Activated CD8-positive, alpha-beta memory T cell treated with anti-CD3 and anti-CD28 coated beads, Interleukin-2, amount 50 U/mL, for 4 hours (primary cell): ENCODE results near the gene ABCA7.

Experiments
- DNase-seq: peaks from one replicate; pipeline ENCODE4 v3.0.0-alpha.2; 2020

ABCA7 gene

DNA sequence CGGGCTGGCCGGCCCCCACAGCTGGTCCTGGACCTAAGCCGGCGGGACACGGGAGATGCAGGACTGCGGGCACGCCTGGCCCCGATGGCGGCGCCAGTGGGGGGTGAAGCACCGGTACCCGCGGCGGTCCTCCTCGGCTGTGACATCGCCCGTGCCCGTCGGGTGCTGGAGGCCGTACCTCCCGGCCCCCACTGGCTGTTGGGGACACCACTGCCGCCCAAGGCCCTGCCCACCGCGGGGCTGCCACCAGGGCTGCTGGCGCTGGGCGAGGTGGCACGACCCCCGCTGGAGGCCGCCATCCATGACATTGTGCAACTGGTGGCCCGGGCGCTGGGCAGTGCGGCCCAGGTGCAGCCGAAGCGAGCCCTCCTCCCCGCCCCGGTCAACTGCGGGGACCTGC lies 36.6 kb upstream of the ABCA7 start:
- no peak for DNase-seq

DNA sequence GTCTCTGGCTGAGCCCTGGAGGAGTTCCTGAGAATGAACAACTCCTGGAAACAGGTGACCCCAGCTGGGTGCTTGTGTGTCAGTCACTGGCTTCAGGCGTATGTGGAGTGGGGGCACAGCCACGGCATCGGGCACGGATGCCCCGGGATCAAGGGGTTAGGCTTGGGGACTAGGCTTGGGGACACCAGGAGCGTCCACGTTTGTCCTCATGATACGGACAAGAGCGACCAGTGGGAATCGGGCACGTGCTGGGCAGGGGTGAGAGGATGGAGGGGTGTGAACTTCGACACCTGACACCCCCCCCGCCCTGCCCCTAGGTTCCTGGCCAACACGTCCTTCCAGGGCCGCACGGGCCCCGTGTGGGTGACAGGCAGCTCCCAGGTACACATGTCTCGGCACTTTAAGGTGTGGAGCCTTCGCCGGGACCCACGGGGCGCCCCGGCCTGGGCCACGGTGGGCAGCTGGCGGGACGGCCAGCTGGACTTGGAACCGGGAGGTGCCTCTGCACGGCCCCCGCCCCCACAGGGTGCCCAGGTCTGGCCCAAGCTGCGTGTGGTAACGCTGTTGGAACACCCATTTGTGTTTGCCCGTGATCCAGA lies 35.6 kb upstream of the ABCA7 start:
- DNase-seq: no peak

DNA sequence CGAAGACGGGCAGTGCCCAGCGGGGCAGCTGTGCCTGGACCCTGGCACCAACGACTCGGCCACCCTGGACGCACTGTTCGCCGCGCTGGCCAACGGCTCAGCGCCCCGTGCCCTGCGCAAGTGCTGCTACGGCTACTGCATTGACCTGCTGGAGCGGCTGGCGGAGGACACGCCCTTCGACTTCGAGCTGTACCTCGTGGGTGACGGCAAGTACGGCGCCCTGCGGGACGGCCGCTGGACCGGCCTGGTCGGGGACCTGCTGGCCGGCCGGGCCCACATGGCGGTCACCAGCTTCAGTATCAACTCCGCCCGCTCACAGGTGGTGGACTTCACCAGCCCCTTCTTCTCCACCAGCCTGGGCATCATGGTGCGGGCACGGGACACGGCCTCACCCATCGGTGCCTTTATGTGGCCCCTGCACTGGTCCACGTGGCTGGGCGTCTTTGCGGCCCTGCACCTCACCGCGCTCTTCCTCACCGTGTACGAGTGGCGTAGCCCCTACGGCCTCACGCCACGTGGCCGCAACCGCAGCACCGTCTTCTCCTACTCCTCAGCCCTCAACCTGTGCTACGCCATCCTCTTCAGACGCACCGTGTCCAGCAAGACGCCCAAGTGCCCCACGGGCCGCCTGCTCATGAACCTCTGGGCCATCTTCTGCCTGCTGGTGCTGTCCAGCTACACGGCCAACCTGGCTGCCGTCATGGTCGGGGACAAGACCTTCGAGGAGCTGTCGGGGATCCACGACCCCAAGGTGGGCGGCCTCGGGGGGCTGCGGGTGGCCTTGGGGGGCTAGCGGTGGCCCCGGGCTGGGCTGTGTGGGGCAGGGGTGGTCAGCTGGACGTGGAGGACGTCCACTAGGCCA lies 34.9 kb upstream of the ABCA7 start:
- DNase-seq: peak; percentile 24

DNA sequence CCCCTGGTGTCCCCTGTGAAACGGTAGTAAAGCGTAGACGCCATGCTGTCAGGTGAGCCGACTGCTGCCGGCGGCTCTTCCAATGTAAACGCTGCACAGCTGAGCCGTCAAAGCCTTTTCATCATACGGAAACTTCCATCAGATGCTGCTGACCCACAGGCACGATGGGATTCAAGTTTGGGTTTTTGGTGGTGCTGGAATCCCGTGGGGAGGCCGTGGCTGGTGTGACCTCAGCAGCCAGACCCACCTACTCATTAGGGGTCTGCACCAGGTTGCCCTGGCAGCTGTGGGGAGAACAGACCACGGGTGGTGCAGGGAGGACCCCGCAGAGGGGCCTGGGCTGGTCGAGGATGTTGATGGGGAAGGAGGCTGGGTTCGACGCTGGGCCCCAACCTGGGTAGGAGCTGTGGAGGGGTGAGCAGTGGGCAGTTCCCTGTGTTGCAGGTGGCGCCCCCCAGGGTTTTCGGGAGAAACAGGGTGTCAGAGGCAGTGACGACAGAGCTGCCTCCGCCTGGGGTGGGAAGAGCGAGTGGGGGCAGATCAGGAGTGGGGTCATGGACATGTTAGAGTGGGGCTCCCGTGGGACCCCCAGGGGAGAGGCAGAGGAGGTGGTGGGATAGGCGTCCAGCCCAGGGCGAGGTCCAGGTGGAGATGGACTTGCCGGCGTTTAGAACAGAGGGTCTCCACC lies 33.1 kb upstream of the ABCA7 start:
- no peak for DNase-seq

DNA sequence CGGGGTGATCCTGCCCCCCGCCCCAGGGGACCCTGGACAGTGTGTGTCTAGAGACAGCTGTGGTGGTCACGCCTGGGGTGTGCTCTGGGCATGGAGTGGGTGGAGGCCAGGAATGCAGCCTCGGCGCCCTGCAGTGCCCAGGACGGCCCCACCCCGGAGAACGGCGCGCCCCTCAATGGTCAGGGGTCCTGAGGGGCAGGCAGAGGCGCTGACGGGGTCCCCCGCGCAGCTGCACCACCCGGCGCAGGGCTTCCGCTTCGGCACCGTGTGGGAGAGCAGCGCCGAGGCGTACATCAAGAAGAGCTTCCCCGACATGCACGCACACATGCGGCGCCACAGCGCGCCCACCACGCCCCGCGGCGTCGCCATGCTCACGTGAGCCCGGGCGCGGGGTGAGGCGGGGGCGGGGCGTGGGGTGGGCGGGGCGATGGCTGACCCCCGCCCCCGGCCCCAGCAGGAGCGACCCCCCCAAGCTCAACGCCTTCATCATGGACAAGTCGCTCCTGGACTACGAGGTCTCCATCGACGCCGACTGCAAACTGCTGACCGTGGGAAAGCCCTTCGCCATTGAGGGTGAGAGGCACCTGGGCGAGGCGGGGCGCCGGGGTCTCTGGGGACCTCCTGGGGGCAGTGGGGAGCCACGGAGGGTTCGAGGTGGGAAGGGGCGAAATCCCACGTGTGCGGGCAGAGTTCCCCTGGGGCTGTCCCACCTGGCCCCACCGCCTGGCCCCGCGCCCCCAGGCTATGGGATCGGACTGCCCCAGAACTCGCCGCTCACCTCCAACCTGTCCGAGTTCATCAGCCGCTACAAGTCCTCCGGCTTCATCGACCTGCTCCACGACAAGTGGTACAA lies 32.3 kb upstream of the ABCA7 start:
- DNase-seq: no peak

DNA sequence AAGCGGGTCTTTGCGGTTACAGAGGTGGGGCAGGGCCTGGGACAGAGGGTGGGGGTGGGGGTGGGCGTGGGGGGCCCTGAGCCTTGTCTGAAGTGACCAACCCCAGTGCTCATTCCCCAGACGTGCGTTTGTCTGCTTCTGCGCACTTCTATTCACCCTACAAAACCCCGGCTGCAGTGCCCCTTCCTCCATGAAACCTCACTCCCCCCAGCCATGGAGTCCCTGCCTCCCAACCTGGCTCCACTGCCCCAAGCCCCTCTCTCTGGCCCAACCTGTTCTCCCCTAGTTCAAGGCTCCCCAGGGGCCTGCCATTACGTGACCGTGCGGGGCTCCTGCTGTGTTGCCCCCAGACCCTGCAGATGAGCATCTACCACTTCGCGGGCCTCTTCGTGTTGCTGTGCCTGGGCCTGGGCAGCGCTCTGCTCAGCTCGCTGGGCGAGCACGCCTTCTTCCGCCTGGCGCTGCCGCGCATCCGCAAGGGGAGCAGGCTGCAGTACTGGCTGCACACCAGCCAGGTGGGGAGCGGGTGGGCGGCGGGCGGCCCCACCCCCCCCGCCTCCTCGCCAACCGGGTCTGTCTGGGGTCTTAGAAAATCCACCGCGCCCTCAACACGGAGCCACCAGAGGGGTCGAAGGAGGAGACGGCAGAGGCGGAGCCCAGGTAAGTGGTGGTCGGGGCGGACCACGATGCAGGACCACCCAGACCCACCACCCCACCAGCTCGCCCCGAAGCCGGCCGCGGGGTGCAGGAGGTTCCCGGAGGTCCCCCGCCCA lies 31.5 kb upstream of the ABCA7 start:
- DNase-seq: no peak

GRCh38 chr19:1009041-1009980 lies 30.6 kb upstream of the ABCA7 start:
- no peak for DNase-seq

GRCh38 chr19:1009981-1010538 lies 29.8 kb upstream of the ABCA7 start:
- no peak for DNase-seq

- no peak for DNase-seq
Measured at GRCh38 chr19:1010586-1011510, 29.1 kb upstream of the ABCA7 start.

- no peak for DNase-seq
Measured at GRCh38 chr19:1011831-1012333, 28.0 kb upstream of the ABCA7 start.

GRCh38 chr19:1012334-1012733 lies 27.6 kb upstream of the ABCA7 start:
- DNase-seq: no peak

DNA sequence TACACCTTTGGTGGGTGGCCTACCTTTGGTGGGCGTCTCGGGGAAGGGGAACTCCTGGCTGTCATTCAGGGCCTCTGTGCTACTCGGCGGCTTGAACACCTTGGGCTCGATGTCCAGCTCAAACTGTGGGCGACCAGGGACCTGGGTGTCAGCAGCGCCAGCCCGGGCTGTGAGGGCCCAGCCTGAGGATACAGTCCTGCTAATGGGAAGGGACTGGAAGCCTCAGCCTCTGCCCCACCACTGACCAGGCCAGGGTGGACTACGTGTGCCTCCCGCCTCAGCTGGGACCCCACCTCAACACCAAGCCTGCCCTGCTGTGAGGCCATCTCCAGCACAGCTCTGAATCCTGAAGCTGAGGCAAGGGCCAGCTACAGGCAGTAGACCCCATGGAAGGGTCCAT lies 26.7 kb upstream of the ABCA7 start:
- no peak for DNase-seq

DNA sequence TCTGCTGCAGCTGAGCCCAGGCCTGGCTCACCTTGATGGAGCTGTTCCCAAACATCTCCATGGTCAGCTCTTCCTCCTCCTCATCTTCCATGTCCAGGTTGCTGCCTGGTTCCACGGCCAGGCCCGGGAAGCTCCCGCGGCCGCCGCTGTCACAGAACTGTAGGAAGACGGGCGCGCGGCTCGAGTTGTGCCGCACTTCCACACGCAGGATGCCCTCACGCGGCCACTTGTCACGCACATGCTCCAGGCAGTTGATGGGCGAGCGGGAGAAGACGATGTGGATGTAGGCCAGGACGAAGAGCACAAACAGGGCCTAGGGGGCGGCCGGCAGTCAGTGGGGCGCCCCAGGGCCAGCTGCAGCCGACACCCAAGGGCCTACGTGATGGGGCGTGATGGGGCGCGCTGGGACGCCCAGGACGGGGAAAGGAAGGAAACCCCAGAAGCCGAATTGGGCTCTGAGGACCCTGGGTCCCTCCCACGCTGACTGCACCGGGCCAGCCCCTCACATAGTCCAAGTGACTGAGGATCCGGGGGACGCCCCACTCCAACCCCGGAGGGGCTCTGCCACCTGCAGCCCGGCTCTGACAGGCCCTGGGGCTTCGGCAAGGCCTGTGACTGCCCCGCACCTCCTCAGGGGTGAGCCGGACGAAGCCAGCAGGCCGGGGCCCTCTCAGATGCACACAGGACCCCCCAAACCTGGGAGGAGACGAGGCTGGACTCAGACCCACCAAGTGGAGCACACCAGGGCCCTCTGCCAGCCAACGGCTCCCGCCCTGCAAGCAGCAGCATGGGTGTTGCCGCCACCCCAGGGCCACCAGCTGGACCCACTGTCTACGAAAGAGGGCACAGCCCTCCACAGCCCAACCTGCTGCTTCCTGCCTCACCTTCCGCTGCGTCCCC lies 25.5 kb upstream of the ABCA7 start:
- no peak for DNase-seq

DNA sequence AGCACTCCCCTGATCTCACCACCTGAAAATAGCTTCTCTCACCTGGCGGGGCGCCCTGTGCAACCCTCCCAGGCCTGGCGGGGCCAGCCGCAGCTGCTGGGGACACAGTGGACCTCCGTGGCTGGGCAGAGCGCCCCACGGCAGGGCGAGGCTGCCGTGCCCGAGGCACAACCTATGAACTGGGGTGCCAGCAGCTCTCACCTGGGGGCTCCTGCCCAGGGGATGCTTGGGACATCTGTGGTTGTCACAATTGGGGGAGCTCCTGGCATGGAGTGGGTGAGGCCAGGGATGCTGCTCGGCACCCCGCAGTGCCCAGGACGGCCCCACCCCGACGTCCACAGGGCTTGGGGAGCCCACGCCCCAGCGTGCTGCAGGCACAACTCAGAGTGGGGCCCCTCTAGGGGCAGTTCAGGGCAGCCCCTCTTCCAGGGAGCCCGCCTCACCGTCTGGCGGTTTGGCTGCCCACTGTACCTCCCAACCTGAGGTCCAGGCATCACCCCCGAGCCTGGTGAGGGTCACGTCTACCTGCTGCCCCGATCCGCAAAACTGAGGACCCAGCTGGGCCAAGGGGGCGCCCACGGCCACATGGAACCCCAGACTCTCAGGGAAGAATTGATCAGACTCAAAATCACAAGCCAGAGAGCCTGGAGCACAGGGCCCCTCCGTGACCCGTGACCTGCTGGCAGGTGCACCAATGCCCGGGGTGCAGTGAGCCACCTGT lies 24.7 kb upstream of the ABCA7 start:
- no peak for DNase-seq

- DNase-seq: no peak
Measured at GRCh38 chr19:1015782-1016646, 23.9 kb upstream of the ABCA7 start.

- DNase-seq: no peak
Measured at GRCh38 chr19:1016647-1017114, 23.2 kb upstream of the ABCA7 start.
